ENCODE measurements around the gene EGFL8.
"Not testable (repeated sequence)": the region's sequence is repeated elsewhere in the genome, so short reads cannot be mapped to it uniquely, and the experiment has no call there.

Gene EGFL8

GRCh38 chr6:32196682-32197616 lies 32.6 kb downstream of the EGFL8 start:
- no peak for DNase-seq (ENCODE audit: low read depth)

DNA sequence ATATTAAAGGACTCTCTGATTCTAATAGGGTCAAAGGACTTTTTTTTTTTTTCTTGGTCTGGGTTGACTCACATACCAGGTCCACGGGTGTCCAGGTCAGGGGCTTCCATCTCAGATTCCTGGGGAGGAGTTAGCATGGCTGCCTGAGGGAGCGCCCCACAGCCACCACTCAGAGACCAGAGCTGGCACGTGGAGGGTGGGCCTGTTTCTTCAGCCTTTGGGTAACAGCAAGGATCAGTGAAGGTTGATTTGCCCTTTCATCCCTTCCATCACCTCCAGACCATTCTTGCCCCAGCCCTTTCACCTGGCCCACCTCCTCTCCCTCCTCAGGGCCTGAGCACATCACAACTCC lies 33.9 kb downstream of the EGFL8 start:
- no peak for DNase-seq (ENCODE audit: low read depth)

- DNase-seq (ENCODE audit: low read depth) = no peak
Measured at GRCh38 chr6:32198866-32199265, 34.5 kb downstream of the EGFL8 start.

- no peak for DNase-seq (ENCODE audit: low read depth)
Measured at GRCh38 chr6:32200711-32201475, 36.5 kb downstream of the EGFL8 start.

DNA sequence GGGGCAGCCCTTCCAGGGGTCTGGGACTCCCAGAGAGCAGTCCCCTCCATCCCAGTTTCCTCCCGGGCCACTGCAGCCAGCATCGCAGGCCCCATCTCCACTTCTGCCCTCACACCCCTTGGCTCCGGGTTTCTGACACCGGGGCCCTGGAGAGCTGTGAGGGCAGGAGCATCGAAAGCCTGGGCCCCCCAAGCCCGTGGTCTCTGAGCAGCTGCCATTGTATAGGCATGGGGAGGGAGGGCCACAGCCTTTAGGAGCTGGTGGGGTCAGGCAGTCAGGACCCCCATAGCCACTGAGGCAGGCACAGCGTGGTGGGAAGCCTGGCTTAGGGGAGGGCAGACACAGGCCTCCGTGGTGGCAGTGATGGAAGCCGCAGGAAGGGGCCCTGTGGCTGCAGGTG lies 37.8 kb downstream of the EGFL8 start:
- DNase-seq (ENCODE audit: low read depth) = no peak

DNA sequence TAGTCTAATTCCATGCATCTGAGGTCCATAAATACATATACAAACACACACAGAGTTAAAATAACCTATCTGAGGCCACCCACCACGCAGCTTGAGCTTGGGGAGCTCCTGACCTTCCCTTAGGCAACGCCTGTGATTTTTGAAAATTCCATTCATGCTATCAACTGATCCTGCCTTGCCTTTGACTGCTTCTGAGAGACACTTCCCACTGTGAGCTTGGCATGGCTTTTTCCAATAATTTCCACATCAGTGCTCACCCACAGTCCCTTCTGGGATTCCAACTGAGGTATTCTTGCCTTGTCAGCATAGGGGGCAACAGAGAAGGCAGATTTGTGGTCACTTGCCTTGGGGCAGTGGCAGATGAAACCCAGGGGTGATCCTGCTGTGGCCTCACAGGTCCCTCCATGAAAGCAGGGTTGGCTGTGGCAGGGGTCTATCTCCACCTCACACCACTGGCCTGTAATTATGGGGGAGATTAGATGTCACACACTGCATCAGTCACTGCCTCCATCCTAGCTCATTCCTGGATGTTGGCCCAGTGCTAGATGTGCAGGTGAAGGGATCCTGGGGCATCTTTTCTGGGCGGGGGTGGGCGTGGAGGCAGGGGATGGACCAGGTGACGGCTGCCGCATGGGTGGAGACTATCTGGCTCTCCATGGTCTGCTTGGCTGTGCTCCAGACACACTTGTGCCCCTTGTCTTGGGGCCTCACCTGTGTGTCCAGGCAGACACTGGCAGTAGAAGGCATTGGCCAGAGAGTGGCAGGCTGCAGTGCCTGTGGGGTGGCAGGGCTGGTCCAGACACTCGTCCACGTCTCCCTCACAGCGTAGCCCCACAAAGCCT lies 39.3 kb downstream of the EGFL8 start:
- DNase-seq (ENCODE audit: low read depth) = no peak

DNA sequence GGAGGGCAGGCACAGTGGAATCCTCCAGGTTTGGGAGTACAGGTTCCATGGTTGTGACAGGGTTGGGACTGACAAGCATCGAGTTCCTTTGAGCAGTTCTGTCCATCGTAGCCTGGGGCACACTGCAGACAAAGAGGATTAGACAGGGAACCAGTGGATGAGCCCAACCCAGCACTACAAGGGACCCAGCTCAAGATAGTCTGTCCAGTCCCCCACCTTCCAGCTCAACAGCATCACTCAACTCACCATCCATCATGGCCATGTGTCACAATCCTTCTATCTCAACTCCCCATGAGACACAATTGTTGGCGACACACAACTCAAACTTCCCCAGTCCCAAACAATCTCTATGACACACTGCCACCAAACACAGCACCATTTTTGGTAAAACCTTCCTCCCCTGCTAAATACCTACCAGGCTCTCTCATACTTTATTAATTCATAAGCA lies 39.9 kb downstream of the EGFL8 start:
- no peak for DNase-seq (ENCODE audit: low read depth)

GRCh38 chr6:32208996-32209395 lies 44.6 kb downstream of the EGFL8 start:
- no peak for DNase-seq (ENCODE audit: low read depth)

DNA sequence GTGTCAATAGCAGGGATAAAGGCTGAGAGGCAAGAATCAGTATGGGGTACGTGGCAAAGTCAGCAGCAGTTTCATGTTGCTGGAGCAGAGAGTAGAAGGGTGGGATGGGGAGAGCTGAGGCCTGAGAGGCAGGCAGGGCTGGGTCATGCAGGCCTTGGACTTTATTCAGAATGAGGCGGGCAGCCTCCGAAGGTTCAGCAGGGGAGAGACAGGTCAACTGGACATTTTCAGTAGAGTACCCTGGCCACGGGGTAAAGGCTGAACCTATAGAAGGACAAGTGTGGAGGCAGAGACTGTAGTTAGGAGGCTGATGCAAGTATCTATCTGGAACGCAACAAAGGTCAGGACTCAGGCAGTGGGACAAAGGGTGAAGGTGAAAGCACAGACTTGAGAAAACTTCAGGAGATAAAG lies 45.8 kb downstream of the EGFL8 start:
- DNase-seq (ENCODE audit: low read depth) = no peak

DNA sequence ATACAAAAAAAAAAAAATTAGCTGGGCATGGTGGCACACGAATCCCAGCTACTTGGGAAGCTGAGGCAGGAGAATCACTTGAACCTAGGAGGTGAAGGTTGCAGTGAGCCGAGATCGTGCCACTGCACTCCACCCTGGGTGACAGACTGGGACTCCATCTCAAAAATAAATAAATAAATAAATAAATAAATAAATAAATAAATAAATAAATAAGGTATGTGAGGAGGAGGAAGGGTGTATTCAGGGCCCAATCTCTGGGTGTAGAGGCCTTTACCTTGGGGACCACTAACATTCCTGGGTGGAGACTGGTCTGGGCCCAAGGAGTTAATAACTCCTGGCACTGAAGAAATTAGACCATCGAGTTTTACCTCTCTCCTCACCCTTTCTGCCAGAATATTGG lies 47.0 kb downstream of the EGFL8 start:
- DNase-seq (ENCODE audit: low read depth) = not testable (repeated sequence)

GRCh38 chr6:32212076-32212760 lies 47.8 kb downstream of the EGFL8 start:
- no peak for DNase-seq (ENCODE audit: low read depth)

- no peak for DNase-seq (ENCODE audit: low read depth)
Measured at GRCh38 chr6:32213649-32214048, 49.3 kb downstream of the EGFL8 start.

DNA sequence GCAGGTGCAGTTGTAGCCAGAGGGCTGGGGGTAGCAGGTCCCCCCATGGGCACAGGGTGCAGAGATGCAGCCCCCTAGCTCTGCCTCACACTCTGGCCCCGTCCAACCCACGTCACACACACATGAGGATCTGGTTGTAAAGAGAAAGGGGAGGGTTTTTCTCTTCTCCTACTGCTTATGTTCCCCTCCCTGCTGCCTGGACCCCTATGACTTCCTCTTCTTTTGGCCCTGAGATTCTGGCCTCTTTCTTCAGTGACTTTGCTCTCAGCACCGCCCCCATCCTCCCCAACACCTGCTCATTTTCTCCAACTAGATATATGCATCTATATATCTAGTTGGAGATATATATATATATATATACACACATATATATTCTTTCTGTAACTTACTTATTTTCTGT lies 49.7 kb downstream of the EGFL8 start:
- no peak for DNase-seq (ENCODE audit: low read depth)

GRCh38 chr6:32215617-32216016 lies 51.2 kb downstream of the EGFL8 start:
- DNase-seq (ENCODE audit: low read depth) = no peak

GRCh38 chr6:32216285-32216684 lies 51.9 kb downstream of the EGFL8 start:
- no peak for DNase-seq (ENCODE audit: low read depth)

DNA sequence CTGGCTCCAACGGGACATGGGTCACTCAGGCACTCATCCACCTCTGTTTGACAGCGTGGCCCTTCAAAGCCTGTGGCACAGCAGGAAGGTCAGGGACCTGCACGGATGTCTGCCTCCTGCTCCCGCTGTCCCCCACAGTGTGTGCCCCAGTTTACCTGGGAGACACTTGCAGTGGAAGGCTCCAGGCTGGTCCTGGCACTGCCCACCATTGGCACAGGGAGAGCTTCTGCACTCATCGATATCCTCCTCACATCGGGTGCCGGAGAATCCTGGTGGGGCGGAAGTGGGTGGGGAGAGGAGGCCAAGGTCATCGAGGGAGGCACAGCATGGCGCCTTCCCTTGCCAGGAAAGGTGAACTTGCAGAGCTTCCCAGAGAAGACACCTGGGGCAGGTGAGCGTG lies 52.6 kb downstream of the EGFL8 start:
- DNase-seq (ENCODE audit: low read depth) = no peak

Measured in stimulated activated CD8-positive, alpha-beta memory T cell treated with anti-CD3 and anti-CD28 coated beads, Interleukin-12 subunit alpha, Interleukin-12 subunit beta, amount 100 ng/mL, for 1 hour (primary cell).